ENCODE data around the gene OR13A1.

The OR13A1 gene

DNA sequence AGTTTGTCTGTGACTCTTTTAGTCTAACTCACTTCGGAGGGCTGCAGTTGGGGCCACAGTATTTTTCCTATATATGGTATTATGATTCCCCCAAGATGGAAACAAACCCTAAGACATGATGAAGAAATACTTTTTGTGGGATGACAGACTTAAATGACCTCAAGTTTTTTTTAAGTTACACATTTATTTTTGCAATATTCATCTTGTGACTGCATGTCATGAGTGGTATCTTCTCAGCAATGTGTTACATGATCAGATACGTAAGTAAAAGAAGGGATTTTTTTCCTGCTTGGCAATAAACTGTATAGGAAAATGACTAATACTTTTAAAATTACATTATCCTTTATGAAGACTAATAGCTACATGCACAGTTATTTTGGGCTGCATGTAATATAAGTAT, 57.8 kb downstream of the OR13A1 start:
- Histone ChIP-seq H3K27me3 (ENCODE audit: insufficient read depth, poor library complexity, severe bottlenecking) (no peaks in the 10 kb centered on the region), H3K4me3 (replicated peaks; ENCODE audit: insufficient read depth, low read length) (no peak overlapping the region), H3K27ac (replicated peaks) (no peak overlapping the region)
- DNase-seq (ENCODE audit: low read depth in 1 of 2, low spot score in 1 of 2), result no peak
- TF ChIP-seq, protein P1, sequence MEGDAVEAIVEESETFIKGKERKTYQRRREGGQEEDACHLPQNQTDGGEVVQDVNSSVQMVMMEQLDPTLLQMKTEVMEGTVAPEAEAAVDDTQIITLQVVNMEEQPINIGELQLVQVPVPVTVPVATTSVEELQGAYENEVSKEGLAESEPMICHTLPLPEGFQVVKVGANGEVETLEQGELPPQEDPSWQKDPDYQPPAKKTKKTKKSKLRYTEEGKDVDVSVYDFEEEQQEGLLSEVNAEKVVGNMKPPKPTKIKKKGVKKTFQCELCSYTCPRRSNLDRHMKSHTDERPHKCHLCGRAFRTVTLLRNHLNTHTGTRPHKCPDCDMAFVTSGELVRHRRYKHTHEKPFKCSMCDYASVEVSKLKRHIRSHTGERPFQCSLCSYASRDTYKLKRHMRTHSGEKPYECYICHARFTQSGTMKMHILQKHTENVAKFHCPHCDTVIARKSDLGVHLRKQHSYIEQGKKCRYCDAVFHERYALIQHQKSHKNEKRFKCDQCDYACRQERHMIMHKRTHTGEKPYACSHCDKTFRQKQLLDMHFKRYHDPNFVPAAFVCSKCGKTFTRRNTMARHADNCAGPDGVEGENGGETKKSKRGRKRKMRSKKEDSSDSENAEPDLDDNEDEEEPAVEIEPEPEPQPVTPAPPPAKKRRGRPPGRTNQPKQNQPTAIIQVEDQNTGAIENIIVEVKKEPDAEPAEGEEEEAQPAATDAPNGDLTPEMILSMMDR (IDR thresholded peaks at IDR 0.05; ENCODE audit: insufficient read depth, low read length), result no peak
- no peak for TF ChIP-seq SPI1 (IDR thresholded peaks at IDR 0.05; ENCODE audit: borderline replicate concordance, low read depth)
- no peak for TF ChIP-seq GABPA (IDR thresholded peaks at IDR 0.05; ENCODE audit: low read depth)
- TF ChIP-seq POLR2AphosphoS5 (IDR thresholded peaks at IDR 0.05; ENCODE audit: low read depth), result no peak

DNA sequence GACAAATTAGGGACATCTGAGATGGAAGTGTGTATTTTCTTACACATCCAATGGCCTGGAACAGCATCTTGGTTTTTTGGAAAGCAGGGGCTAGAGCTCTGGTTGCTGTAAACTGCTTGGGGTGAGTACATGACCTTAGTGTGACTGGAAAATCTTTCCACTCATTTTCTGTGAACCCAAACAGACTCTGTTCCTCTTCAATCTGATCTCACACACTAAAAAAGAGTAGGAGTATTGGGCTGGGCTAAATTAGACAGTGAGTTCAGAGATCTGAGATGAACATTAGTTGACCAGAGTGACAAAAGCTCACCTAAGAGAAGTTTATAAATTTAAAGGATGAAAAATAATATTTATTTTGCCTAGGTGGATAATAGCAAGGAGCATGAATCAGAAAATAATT, 59.2 kb downstream of the OR13A1 start:
- TF ChIP-seq SPI1 (IDR thresholded peaks at IDR 0.05; ENCODE audit: borderline replicate concordance, low read depth) (no peak), GABPA (IDR thresholded peaks at IDR 0.05; ENCODE audit: low read depth) (no peak), POLR2AphosphoS5 (IDR thresholded peaks at IDR 0.05; ENCODE audit: low read depth) (no peak)
- TF ChIP-seq, protein P2, sequence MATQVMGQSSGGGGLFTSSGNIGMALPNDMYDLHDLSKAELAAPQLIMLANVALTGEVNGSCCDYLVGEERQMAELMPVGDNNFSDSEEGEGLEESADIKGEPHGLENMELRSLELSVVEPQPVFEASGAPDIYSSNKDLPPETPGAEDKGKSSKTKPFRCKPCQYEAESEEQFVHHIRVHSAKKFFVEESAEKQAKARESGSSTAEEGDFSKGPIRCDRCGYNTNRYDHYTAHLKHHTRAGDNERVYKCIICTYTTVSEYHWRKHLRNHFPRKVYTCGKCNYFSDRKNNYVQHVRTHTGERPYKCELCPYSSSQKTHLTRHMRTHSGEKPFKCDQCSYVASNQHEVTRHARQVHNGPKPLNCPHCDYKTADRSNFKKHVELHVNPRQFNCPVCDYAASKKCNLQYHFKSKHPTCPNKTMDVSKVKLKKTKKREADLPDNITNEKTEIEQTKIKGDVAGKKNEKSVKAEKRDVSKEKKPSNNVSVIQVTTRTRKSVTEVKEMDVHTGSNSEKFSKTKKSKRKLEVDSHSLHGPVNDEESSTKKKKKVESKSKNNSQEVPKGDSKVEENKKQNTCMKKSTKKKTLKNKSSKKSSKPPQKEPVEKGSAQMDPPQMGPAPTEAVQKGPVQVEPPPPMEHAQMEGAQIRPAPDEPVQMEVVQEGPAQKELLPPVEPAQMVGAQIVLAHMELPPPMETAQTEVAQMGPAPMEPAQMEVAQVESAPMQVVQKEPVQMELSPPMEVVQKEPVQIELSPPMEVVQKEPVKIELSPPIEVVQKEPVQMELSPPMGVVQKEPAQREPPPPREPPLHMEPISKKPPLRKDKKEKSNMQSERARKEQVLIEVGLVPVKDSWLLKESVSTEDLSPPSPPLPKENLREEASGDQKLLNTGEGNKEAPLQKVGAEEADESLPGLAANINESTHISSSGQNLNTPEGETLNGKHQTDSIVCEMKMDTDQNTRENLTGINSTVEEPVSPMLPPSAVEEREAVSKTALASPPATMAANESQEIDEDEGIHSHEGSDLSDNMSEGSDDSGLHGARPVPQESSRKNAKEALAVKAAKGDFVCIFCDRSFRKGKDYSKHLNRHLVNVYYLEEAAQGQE (IDR thresholded peaks at IDR 0.05; ENCODE audit: insufficient replicate concordance, low read depth), result no peak
- TF ChIP-seq, protein P1 (IDR thresholded peaks at IDR 0.05; ENCODE audit: insufficient read depth, low read length), result no peak
- no peaks in the 10 kb centered on the region for H3K27me3 ChIP-seq (ENCODE audit: insufficient read depth, poor library complexity, severe bottlenecking)
- H3K27ac ChIP-seq (replicated peaks), result no peak overlapping the region
- DNase-seq (ENCODE audit: low read depth in 1 of 2, low spot score in 1 of 2), result no peak
- H3K4me3 ChIP-seq (replicated peaks; ENCODE audit: insufficient read depth, low read length), result no peak overlapping the region

DNA sequence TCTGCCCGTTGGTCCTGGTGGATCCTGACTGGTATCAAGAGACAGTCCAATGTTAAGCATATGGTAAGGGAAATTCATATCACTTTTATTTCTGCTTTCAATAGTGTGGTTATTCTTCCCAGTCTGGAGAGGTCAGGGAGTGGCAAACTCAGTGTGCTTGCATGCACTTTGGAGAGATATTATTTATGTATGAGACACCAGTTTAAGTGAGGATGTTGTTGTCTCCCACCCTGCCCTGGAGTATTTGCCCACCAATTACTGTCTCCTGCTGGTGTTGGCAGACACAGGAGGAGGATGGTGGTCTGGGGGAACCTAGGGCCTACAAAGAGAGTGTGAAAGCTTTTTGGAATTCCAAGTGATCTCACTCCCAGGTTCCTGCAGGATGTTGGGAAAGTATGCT, 59.7 kb downstream of the OR13A1 start:
- TF ChIP-seq, protein P1 (IDR thresholded peaks at IDR 0.05; ENCODE audit: insufficient read depth, low read length), result no peak
- TF ChIP-seq, protein P2 (IDR thresholded peaks at IDR 0.05; ENCODE audit: insufficient replicate concordance, low read depth), result no peak
- no peak for TF ChIP-seq SPI1 (IDR thresholded peaks at IDR 0.05; ENCODE audit: borderline replicate concordance, low read depth)
- TF ChIP-seq GABPA (IDR thresholded peaks at IDR 0.05; ENCODE audit: low read depth), result no peak
- TF ChIP-seq POLR2AphosphoS5 (IDR thresholded peaks at IDR 0.05; ENCODE audit: low read depth), result no peak
- H3K4me3 ChIP-seq (replicated peaks; ENCODE audit: insufficient read depth, low read length), result no peak overlapping the region
- DNase-seq (ENCODE audit: low read depth in 1 of 2, low spot score in 1 of 2), result no peak
- no peaks in the 10 kb centered on the region for H3K27me3 ChIP-seq (ENCODE audit: insufficient read depth, poor library complexity, severe bottlenecking)
- no peak overlapping the region for H3K27ac ChIP-seq (replicated peaks)

DNA sequence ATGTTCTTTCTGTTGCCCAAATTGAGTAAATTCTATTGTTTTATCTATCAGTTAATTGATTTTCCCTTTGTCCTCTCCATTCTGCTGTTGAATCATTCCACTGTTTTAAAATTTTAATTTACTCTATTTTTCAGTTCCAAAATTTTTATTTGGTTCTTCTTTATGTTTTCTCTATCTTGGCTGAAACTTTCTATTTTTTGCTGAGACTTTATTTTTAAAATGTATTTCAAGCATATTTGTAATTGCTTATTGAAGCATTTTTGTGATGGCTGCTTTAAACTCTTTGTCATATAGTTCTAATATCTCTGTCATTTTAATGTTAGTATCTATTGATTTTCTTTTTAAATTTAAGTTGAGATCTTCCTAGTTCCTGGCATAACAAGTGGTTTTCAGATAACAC, 60.5 kb downstream of the OR13A1 start:
- Histone ChIP-seq H3K4me3 (replicated peaks; ENCODE audit: insufficient read depth, low read length) (no peak overlapping the region), H3K27me3 (ENCODE audit: insufficient read depth, poor library complexity, severe bottlenecking) (no peaks in the 10 kb centered on the region), H3K27ac (replicated peaks) (no peak overlapping the region; the same call in 1 of the 2 replicates)
- no peak for DNase-seq (ENCODE audit: low read depth in 1 of 2, low spot score in 1 of 2)
- TF ChIP-seq GABPA (IDR thresholded peaks at IDR 0.05; ENCODE audit: low read depth), result no peak
- no peak for TF ChIP-seq POLR2AphosphoS5 (IDR thresholded peaks at IDR 0.05; ENCODE audit: low read depth)
- TF ChIP-seq SPI1 (IDR thresholded peaks at IDR 0.05; ENCODE audit: borderline replicate concordance, low read depth), result no peak
- TF ChIP-seq, protein P1 (IDR thresholded peaks at IDR 0.05; ENCODE audit: insufficient read depth, low read length), result no peak
- TF ChIP-seq, protein P2 (IDR thresholded peaks at IDR 0.05; ENCODE audit: insufficient replicate concordance, low read depth), result no peak

Data from HL-60 (cell line).